GM19035 (cell line): Measurements from ENCODE around the gene RAPGEF4.
"Not testable (repeated sequence)": the region's sequence is repeated elsewhere in the genome, so short reads cannot be mapped to it uniquely, and the experiment has no call there.

ENCODE experiments used
- ATAC-seq: cut with Tn5 transposase; IDR thresholded peaks from one replicate; pipeline ENCODE4 v1.9.1; 2021; ENCODE audit not compliant: unreplicated experiment

RAPGEF4 gene

GRCh38 chr2:172725746-172726145 is 9.9 kb upstream of the RAPGEF4 start:
- ATAC-seq = no peak

DNA sequence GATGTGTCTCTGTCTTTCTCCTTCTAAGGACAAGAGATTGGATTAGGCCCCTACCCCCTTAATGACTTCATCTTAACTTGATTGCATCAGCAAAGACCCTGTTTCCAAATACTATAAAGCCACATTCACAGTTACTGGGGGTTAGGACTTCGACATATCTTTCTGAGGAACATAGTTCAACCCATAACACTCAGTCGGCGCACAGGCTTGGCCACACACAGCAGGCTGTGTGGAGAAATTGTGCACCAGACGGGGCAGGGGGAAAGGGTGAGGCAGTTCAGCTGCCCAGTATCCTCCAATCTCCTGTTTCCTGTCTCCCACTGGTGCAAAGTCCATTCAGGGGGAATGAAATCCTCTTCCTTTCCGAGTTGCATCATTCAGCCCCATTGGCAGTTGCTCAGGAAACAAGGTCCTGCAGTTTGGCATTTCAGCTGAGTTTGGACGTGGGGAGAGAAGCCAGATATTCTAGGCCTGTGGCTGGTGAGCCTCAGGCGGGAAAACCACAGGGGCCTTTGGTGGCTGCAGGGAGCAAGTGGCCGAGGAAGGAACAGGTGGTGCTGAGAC is 9.4 kb upstream of the RAPGEF4 start:
- no peak for ATAC-seq

DNA sequence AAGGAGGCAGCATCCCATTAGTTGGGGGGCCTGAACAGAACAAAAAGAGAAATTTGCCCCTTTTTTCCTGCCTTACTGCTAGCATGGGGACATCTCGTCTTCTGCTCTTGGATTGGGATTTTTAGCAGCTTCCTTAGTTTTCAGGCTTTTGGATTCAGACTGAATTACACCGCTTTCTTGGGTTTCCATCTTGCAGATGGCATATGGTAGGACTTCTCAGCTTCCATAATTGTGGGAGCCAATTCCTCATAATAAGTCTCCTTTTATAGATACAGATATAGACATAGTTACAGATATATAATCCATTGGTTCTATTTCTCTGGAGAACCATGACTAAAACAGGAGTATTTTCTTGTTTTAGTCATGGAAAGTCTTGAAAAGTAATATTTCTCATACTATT is 5.2 kb upstream of the RAPGEF4 start:
- ATAC-seq = no peak

DNA sequence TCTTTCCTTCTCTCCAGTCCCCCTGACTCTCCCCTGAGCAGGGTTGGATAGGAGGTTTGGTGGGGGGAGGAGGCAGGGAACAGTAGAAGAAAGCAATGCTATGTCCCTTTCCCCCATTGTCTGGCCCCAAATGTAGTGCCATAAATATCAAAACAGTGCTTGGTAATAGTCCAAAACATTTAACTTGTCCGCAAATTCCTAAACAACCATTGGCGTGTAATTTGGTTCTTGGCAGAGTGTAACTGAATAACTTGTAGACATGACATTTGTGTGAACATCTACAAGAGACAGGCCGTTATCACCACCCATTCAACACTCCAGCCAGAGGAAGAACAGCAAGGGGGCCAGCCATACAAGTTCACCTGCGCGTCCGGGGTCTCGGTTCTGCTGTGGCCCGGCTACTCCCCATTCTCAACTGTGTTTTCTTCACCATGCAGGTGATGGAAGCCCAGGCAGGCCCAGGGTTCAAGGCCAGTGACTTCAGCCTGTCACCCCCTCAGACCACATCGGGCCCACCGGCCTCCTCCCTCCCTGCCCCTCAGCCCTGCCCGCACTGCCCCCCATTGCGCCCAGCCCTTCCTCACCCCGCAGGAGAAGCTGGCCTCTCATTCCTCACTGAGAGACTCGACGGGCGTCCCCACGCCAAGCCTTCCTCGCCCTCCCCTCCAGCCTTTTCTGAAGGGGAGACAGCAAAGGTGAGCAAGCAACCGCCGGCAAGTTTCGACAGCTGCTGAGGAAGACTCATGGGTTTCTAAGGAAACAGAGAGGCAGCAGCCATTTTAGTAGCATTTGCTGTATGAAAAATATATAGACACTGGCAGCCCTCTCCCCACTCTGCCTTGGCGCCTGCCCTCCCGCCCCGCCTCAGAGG is 699 bp upstream of the RAPGEF4 start:
- ATAC-seq = no peak

DNA sequence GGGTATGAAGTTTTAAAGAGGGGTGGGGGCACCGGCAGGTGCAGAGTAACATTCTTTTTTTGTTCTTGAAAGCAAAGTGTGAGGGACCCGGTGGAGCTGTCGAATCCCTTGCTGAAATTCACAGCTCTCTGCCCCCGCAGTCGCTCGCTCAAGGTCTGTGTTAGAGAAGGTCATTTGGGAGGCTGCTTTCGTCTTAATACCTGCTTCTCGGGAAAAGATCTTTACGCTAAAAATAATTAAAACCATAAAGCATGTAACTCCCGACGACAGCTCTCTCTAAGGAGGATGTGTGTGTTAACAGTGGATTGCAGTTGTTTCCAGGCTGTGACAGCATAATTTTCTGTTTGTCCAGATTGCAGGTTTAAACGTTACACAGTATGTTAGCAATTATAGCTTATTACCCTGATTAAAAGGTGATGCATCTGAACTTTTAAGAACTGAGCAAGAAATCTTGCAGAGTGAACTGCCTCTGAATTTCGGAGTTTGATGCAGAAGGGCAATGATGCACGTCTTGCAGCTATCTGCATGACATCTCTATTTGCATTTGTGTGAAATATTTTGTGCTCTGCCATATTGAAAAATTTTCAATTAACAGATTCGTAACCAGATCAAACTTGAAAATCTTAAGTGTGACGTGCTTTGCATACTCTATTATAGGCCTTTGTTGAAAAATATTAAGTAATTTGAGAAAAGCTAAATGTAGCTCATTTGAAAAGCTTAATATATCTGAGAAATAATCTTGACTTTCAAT is 954 bp downstream of the RAPGEF4 start:
- ATAC-seq = no peak

GRCh38 chr2:172739661-172740266 is 4.1 kb downstream of the RAPGEF4 start:
- no peak for ATAC-seq

- ATAC-seq = no peak
Observed at GRCh38 chr2:172740856-172741255, 5.2 kb downstream of the RAPGEF4 start.

GRCh38 chr2:172742931-172743540 is 7.4 kb downstream of the RAPGEF4 start:
- ATAC-seq = no peak

DNA sequence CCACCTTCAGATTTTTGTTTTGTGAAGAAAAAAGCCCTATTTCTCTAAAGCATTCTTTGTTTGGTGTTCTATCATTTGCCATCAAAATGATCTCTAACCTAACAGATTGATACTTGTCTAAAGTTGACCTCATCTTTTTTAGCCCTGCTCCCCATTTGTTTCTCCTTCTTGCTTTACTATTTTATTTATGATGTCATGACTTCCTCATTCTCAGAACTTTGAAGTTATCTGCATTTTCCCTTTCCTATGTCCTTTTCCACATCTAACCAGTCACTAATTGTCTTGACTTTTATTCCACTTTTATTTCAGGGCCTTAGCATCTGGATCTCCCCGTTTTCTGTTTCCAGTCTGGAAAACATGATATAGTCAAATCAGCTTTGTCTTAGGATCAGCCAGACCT is 8.3 kb downstream of the RAPGEF4 start:
- no peak for ATAC-seq

DNA sequence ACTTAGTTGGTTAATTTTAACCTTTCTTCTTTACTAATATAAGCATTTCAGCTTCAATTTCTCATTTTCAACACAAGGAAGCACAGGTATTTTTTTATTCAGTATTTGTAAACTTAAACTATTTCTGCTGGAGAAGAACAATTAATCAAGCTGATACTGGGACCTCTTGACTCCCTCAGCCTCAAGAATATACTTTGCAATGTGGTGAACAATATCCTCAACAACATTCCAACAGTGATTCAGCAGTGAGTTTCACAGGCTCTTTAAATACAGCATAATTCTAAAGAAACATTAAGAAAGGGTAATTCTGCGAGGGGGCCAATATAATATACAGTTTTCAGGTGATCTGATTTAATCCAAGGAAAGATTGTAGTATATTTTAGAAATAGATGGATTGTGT is 10.0 kb downstream of the RAPGEF4 start:
- ATAC-seq = no peak

DNA sequence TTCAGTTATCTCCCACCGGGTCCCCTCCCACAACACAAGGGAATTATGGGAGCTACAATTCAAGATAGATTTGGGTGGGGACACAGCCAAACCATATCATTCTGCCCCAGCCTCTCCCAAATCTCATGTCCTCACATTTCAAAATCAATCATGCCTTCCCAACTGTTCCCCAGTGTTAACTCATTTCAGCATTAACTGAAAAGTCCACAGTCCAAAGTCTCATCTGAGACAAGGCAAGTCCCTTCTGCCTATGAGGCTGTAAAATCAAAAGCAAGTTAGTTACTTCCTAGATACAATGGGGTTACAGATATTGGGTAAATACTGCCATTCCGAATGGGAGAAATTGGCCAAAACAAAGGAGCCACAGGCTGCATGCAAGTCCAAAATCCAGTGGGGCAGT is 12.9 kb downstream of the RAPGEF4 start:
- ATAC-seq = not testable (repeated sequence)

DNA sequence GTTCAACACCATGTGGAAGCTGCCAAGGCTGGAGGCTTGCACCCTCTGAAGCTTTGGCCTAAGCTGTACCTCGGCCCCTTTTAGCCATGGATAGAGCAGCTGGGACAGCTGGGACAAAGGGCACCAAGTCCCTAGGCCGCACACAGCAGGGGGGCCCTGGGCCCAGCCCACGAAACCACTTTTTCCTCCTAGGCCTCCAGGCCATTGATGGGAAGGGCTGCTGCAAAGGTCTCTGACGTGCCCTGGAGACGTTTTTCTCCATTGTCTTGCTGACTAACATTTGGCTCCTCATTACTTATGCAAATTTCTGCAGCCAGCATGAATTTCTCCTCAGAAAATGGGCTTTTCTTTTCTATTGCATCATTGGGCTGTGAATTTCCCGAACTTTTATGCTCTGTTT is 13.7 kb downstream of the RAPGEF4 start:
- no peak for ATAC-seq

- ATAC-seq = no peak
Observed at GRCh38 chr2:172751564-172751963, 15.9 kb downstream of the RAPGEF4 start.

GRCh38 chr2:172753610-172754009 is 18.0 kb downstream of the RAPGEF4 start:
- no peak for ATAC-seq

DNA sequence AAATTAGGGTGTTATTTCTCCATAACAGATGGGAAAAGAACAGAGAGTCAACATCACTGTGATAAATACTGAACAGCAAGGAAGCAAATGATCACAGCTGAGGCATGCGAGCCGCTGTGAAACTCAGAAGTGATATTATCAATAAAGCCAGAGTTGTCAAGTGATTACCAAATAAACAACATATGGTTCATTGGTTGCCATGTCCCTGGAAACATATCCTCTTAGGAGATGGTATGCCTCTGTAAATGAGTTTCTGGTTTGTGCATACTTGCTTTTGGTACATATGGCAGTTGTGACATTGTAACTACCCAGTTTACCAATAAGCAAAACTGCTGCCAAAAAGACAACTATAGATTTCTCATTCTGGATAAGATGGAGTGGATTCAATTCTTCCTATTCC is 23.8 kb downstream of the RAPGEF4 start:
- ATAC-seq = no peak

- no peak for ATAC-seq
Observed at GRCh38 chr2:172761306-172761705, 25.7 kb downstream of the RAPGEF4 start.

- no peak for ATAC-seq
Observed at GRCh38 chr2:172762574-172762973, 26.9 kb downstream of the RAPGEF4 start.

DNA sequence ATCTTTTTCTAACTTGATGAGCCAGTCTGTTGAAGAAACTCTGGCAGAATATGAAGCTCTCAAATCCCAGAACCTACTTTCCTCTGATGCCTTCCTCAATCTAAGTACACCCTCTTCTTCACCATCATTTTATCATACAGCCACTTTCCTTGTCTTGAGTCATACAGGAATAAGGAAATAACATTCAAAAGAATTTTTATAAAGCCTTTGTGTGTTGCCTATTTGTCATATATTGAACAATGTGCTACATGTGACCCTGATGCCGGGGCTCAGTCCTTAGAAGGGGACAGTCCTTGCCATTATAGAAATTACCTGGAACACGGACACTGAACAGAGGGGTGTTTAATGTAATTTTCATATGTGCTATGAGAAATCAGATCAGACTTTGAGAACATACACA is 27.4 kb downstream of the RAPGEF4 start:
- ATAC-seq = no peak

- no peak for ATAC-seq
Observed at GRCh38 chr2:172765662-172766061, 30.0 kb downstream of the RAPGEF4 start.

DNA sequence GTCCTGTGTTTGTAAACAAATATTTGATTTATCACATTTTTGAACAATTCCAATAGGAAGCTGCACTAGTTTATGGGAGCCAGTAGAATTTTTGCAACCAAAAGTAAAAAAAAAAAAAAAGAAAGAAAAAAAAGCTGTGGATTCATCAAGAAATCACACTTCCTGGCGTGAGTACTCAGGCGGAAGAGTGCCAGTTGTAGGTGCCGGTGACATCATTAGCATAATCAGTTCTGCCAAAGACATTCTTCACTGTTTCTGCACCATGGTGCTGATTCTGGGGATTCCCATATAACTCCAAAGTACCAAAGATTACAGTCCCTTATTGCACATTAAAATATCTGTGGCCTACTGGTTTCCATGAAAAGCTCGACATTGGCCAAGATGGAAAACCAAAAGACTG is 32.8 kb downstream of the RAPGEF4 start:
- no peak for ATAC-seq

DNA sequence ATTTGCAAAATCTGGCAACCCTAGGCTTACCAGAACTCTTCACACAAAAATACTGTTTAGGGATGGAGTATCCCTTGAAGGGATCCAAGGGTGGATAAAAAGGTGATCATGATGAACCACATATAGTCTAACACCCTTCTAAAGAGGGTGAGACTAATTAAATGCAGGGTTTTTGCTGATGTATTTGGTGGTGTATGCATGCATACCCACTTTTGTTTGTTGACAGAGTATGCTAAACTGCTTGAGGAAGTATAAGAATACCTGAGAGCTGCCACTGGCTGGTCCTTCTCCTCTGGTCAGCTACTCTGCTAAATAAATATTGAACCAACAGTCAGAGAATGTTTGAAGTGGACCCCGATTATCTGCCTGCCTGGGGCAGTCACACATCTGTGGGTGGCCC is 34.2 kb downstream of the RAPGEF4 start:
- ATAC-seq = no peak
